Measurements from ENCODE around the gene RAB3GAP1. TPM values are rescaled to one million over a fixed set of nuclear protein-coding genes. Genes with fewer than 3 reads are reported as not detected.

Gene RAB3GAP1
- total RNA-seq, 2 experiments from 2014 or later, result 29.6 to 30.7 TPM

DNA sequence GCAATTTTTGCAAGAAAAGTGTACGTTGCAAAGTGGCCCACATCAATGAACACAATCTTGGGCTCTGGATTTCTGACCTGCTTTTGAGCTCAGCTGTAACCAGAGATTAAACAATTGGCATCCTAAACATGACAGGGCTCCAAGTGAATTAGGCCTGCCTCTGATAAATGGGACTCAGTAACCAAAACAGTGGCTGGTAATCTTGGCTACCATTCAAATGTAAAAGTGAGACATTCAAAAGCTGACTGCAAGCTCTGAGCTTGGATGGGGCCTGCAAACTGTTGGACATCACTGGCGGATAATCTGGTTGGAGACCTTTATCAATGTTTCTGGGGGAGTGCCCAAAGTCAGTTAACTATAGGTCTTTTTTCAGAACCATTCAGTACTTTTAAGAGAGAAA lies 160.7 kb downstream of the RAB3GAP1 start:
- intact Hi-C loops (cut with micrococcal nuclease), result no loop called here
- no peak for DNase-seq
- CTCF ChIA-PET, result no interaction called here
- H3K4me1 Mint-ChIP-seq (ENCODE audit: low read depth), result no peaks in the 10 kb centered on the region
- POLR2A ChIA-PET, result no interaction called here
- no peaks in the 10 kb centered on the region for H3K36me3 Mint-ChIP-seq
- no peaks in the 10 kb centered on the region for H3K9me3 Mint-ChIP-seq
- no peak overlapping the region for H3K4me3 Mint-ChIP-seq
- H3K27ac Mint-ChIP-seq, result no peak overlapping the region
- H3K27me3 Mint-ChIP-seq, result no peaks in the 10 kb centered on the region

DNA sequence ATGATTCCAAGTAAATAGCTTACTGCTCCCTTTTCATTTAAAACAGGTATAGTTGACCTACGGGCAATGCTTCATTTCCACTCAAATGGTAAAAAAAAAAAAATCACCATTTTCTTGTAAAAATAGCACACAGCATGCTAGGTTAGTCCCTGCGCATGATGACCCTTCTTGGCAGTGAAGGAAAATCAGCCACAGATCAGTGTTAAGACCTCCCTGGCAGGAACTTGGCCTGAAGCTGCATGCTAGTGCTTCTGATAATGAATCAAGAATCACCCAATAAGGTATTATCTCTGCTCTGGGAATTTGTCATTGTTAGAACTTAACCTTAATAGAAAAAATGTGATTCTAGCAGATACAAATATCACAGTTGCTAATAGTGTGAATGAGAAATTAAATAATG lies 166.3 kb downstream of the RAB3GAP1 start:
- no peak for DNase-seq
- Mint-ChIP-seq H3K4me1 (ENCODE audit: low read depth) (no peaks in the 10 kb centered on the region), H3K36me3 (peaks cover 2% of the 10 kb centered on the region), H3K27me3 (no peaks in the 10 kb centered on the region), H3K4me3 (no peak overlapping the region), H3K9me3 (no peaks in the 10 kb centered on the region), H3K27ac (no peak overlapping the region)
- POLR2A ChIA-PET, result no interaction called here
- CTCF ChIA-PET, result no interaction called here
- intact Hi-C loops (cut with micrococcal nuclease), result no loop called here

DNA sequence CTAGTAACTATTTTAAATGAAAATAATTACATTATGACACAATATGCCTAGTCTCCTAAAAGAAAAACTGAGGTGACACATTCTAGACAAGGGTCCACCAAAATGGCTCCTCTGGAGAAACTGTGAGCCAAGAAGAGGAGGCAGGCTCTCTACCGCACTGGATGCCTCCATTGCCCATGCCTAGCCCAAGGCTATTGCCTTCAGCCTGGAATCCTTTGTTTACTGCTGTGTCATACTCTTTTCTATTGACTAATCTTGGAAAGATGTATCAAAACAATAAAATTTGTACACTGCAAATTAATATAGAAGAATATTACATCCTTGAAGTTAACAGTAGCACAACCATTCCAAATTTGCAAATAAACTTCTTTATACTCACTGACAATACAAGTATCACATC lies 167.1 kb downstream of the RAB3GAP1 start:
- H3K27me3 Mint-ChIP-seq, result no peaks in the 10 kb centered on the region
- intact Hi-C loops (cut with micrococcal nuclease), result no loop called here
- H3K4me1 Mint-ChIP-seq (ENCODE audit: low read depth), result no peaks in the 10 kb centered on the region
- H3K9me3 Mint-ChIP-seq, result no peaks in the 10 kb centered on the region
- DNase-seq, result no peak
- POLR2A ChIA-PET, result no interaction called here
- H3K4me3 Mint-ChIP-seq, result no peak overlapping the region
- CTCF ChIA-PET, result no interaction called here
- H3K36me3 Mint-ChIP-seq, result peaks cover 2% of the 10 kb centered on the region
- H3K27ac Mint-ChIP-seq, result no peak overlapping the region

Other genes with a start within 250 kb of the RAB3GAP1 start
- gene ACMSD, start 213.7 kb upstream of the RAB3GAP1 start, total RNA-seq, result not detected
- gene CCNT2, start 133.5 kb upstream of the RAB3GAP1 start, total RNA-seq, result 10 to 100 TPM; 25.1 to 25.7 TPM
- gene MAP3K19, start 4.8 kb upstream of the RAB3GAP1 start, total RNA-seq, result not detected

Data from activated CD4-positive, alpha-beta memory T cell treated with anti-CD3 and anti-CD28 coated beads for 36 hours (primary cell).